Endothelial cell of umbilical vein (primary cell): Measurements from ENCODE around the gene GSN. TPM values are rescaled to one million over a fixed set of nuclear protein-coding genes. Genes with fewer than 3 reads are reported as not detected.

Experiments used
- BruUV-seq: library from RNA; stranded (reverse); fragments of 400-500 nt; replicated peaks from 2 replicates; lab custom pipeline; 2021; lab: Mats Ljungman, UMichigan
- CTCF ChIA-PET: fragments of 300-600, 350-600 bp; sonication (Branson Sonifier 250); formaldehyde crosslinking; loops from one replicate; lab custom pipeline; 2021; ENCODE audit warnings: antibody characterized with exemption, inconsistent platforms; lab: Charles Lee
- POLR2A ChIA-PET: fragments of 300-600, 350-600 bp; sonication (Branson Sonifier 250); formaldehyde crosslinking; loops from one replicate; lab custom pipeline; 2021; ENCODE audit warnings: antibody characterized with exemption, inconsistent platforms; lab: Charles Lee
- DNase-seq: peaks from one replicate; pipeline ENCODE4 v3.0.0-alpha.2; 2011; ENCODE audit warnings: low read depth, low spot score
- FAIRE-seq: peaks from 2 replicates; lab custom pipeline; 2011; peaks lifted over from hg19 to GRCh38; lab: Jason Lieb, UNC
- H2AFZ ChIP-seq: 2 replicates; pipeline ENCODE4 v1.6.0; 2012; ENCODE audit warnings: low read depth, low read length, control low read depth, inconsistent platforms
- H3K27ac ChIP-seq: 2 replicates; pipeline ENCODE4 v1.5.1; 2011; ENCODE audit warnings: low read depth, mild to moderate bottlenecking, control low read depth, low read length, moderate library complexity; ENCODE audit not compliant: insufficient read depth
- H3K27me3 ChIP-seq, 2 experiments: 2 replicates each; pipeline versions ENCODE4 v1.6.0 to v1.6.1; 2011; ENCODE audit warnings: low read length in 2 of 2, mixed read lengths in 1 of 2; ENCODE audit not compliant: control insufficient read depth in 2 of 2, insufficient read depth in 2 of 2
- H3K36me3 ChIP-seq, 2 experiments: 2 replicates in 1 of 2; 3 replicates in 1 of 2; pipeline ENCODE4 v1.5.1; 2011; ENCODE audit warnings: low read length in 2 of 2, mild to moderate bottlenecking in 1 of 2, moderate library complexity in 1 of 2; ENCODE audit not compliant: control insufficient read depth in 2 of 2, insufficient read depth in 2 of 2; ENCODE audit errors: extremely low read depth in 1 of 2
- H3K4me1 ChIP-seq: 3 replicates; pipeline ENCODE4 v1.5.1; 2011; ENCODE audit warnings: mild to moderate bottlenecking, low read length; ENCODE audit not compliant: control insufficient read depth, insufficient read depth; ENCODE audit errors: extremely low read depth
- H3K4me2 ChIP-seq: 2 replicates; pipeline ENCODE4 v1.6.1; 2011; ENCODE audit warnings: low read length, control low read depth, mixed read lengths; ENCODE audit not compliant: insufficient read depth
- H3K4me3 ChIP-seq, 3 experiments: fragments of 200-600 bp in 1 of 3; sonication (generic), shearing (Covaris generic) in 1 of 3; replicated peaks in 1 of 3; 2 replicates each; pipeline ENCODE4 v1.5.1; 2011 to 2016; ENCODE audit warnings: control low read depth in 3 of 3, low read length in 3 of 3, mild to moderate bottlenecking in 2 of 3, inconsistent platforms in 1 of 3, low read depth in 1 of 3, moderate library complexity in 1 of 3; ENCODE audit not compliant: insufficient read depth in 1 of 3
- H3K79me2 ChIP-seq: 2 replicates; pipeline ENCODE4 v1.6.0; 2012; ENCODE audit warnings: low read length, inconsistent platforms; ENCODE audit not compliant: control insufficient read depth, insufficient read depth
- H3K9ac ChIP-seq: replicated peaks from 2 replicates; pipeline ENCODE3; 2011; ENCODE audit warnings: low read length, control low read depth; ENCODE audit not compliant: insufficient read depth; ENCODE audit errors: extremely low read depth
- H3K9me1 ChIP-seq: replicated peaks from 3 replicates; pipeline ENCODE4 v1.6.0; 2011; ENCODE audit warnings: mild to moderate bottlenecking, low read length; ENCODE audit not compliant: control insufficient read depth, insufficient read depth; ENCODE audit errors: extremely low read depth
- H3K9me3 ChIP-seq: replicated peaks from 2 replicates; pipeline ENCODE4 v1.5.1; 2012; ENCODE audit warnings: low read length, inconsistent platforms; ENCODE audit not compliant: control insufficient read depth, insufficient read depth
- H4K20me1 ChIP-seq: replicated peaks from 2 replicates; pipeline ENCODE3; 2011; ENCODE audit warnings: mild to moderate bottlenecking, low read length; ENCODE audit not compliant: control insufficient read depth, insufficient read depth; ENCODE audit errors: extremely low read depth
- EZH2 ChIP-seq: IDR thresholded peaks from 2 replicates; pipeline ENCODE4 v1.6.1; 2012; ENCODE audit warnings: borderline replicate concordance, low read depth, mild to moderate bottlenecking, moderate library complexity, low read length, inconsistent platforms; ENCODE audit not compliant: severe bottlenecking
- FOS ChIP-seq: IDR thresholded peaks from 2 replicates; pipeline ENCODE4 v1.6.1; 2011; ENCODE audit warnings: mild to moderate bottlenecking, low read length, moderate library complexity, borderline replicate concordance; ENCODE audit not compliant: insufficient read depth
- GATA2 ChIP-seq: IDR thresholded peaks from 2 replicates; pipeline ENCODE4 v1.7.0; 2011; ENCODE audit warnings: low read depth, mild to moderate bottlenecking, moderate library complexity, mixed read lengths, low read length; ENCODE audit not compliant: insufficient read length, insufficient read depth
- JUN ChIP-seq: IDR thresholded peaks from 2 replicates; pipeline ENCODE4 v1.6.1; 2011; ENCODE audit warnings: borderline replicate concordance, low read depth; ENCODE audit not compliant: insufficient read length, insufficient read depth
- MYC ChIP-seq: IDR thresholded peaks from one replicate; pipeline ENCODE4 v1.6.1; 2011; ENCODE audit warnings: mild to moderate bottlenecking, low read depth, low read length
- POLR2A ChIP-seq: IDR thresholded peaks from 2 replicates; pipeline ENCODE4 v1.6.1; 2012; ENCODE audit warnings: low read depth, mild to moderate bottlenecking, control low read depth, low read length
- POLR2AphosphoS5 ChIP-seq: IDR thresholded peaks from 2 replicates; pipeline ENCODE4 v1.6.1; 2012; ENCODE audit warnings: low read depth, mild to moderate bottlenecking, control low read depth, low read length, moderate library complexity; ENCODE audit not compliant: insufficient read depth
- dilution Hi-C: fragments of 300-500 bp; cut with MboI; formaldehyde crosslinking; loops from one replicate; pipeline ENCODE4 v1.15.0; 2019; ENCODE audit warnings: low sequenced_read_pairs; ENCODE audit not compliant: extremely low pct_ligation_motif_present
- intact Hi-C: fragments of 100-400 bp; cut with micrococcal nuclease; formaldehyde crosslinking; loops from one replicate; pipeline ENCODE4 v1.10.0; 2022
- polyA plus RNA-seq, 4 experiments: library from polyadenylated mRNA; depleted of rRNA in 3 of 4; stranded (reverse) in 3 of 4; unstranded in 1 of 4; fragments of >200 nt; gene quantifications; 2 replicates each; pipeline versions ENCODE4 v1.2.1 to v1.2.3, GENCODE V29; 2011 to 2012; ENCODE audit warnings: missing spikeins in 1 of 4
- total RNA-seq: library from RNA; stranded (reverse); gene quantifications from 2 replicates; pipeline ENCODE4 v1.2.3, GENCODE V29; 2021
- TF ChIP-seq, protein P1 (sequence below), 2 donors: IDR thresholded peaks; 1 replicate in 1 of 2; 2 replicates in 1 of 2; pipeline ENCODE4 v1.5.1; 2011; ENCODE audit warnings: low read length in 2 of 2, mild to moderate bottlenecking in 2 of 2, moderate library complexity in 2 of 2, control low read depth in 1 of 2, inconsistent platforms in 1 of 2, low read depth in 1 of 2; ENCODE audit not compliant: insufficient read depth in 1 of 2; ENCODE audit errors: extremely low read depth in 1 of 2
- TF ChIP-seq, protein P2 (sequence below): IDR thresholded peaks from 2 replicates; pipeline ENCODE4 v1.6.1; 2011; ENCODE audit not compliant: insufficient read depth, insufficient read length

The GSN gene
- total and polyA plus RNA-seq, 2 donors (not counting 3 experiments of a cell fraction or from before 2014, with no cell fraction given) = 130 to 232 TPM

DNA sequence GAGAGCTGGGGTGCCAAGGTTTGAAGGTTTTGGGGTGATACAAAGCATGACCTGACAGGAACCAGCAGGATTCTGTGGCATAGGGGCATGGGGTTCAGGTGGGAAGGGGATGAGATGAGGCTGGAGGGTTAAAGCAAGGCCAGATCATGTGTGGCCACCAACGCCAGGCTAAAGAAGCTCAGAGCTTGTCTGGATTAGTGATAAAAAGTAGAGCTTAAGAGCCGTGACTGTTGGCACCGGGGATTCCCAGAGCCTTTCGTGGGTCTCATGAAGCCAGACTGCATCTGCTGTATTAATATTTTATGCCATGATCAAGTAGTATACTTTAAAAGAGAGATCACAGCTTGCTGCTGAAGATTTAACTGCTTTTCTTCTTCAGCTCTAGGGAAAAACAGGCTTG, 8.5 kb upstream of the GSN start:
- Histone ChIP-seq H3K9ac (no peak overlapping the region), H3K27me3 (peaks cover 0 to 5% of the 10 kb centered on the region in 2 experiments), H3K4me2 (no peak overlapping the region), H3K9me1 (no peaks in the 10 kb centered on the region), H4K20me1 (no peaks in the 10 kb centered on the region), H3K4me1 (peaks cover 17% of the 10 kb centered on the region), H3K36me3 (no peaks in the 10 kb centered on the region), H3K79me2 (no peaks in the 10 kb centered on the region), H2AFZ (no peak overlapping the region), H3K27ac (no peak overlapping the region), H3K4me3 (no peak overlapping the region), H3K9me3 (no peaks in the 10 kb centered on the region)
- DNase-seq = no peak
- TF ChIP-seq, protein P1, sequence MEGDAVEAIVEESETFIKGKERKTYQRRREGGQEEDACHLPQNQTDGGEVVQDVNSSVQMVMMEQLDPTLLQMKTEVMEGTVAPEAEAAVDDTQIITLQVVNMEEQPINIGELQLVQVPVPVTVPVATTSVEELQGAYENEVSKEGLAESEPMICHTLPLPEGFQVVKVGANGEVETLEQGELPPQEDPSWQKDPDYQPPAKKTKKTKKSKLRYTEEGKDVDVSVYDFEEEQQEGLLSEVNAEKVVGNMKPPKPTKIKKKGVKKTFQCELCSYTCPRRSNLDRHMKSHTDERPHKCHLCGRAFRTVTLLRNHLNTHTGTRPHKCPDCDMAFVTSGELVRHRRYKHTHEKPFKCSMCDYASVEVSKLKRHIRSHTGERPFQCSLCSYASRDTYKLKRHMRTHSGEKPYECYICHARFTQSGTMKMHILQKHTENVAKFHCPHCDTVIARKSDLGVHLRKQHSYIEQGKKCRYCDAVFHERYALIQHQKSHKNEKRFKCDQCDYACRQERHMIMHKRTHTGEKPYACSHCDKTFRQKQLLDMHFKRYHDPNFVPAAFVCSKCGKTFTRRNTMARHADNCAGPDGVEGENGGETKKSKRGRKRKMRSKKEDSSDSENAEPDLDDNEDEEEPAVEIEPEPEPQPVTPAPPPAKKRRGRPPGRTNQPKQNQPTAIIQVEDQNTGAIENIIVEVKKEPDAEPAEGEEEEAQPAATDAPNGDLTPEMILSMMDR (IDR thresholded peaks at IDR 0.05; ENCODE audit: extremely low read depth in 1 of 2, insufficient read depth in 1 of 2, low read depth in 1 of 2, low read length in 2 of 2) = no peak
- TF ChIP-seq GATA2 = no peak
- no peak for TF ChIP-seq MYC
- TF ChIP-seq POLR2A = no peak
- TF ChIP-seq, protein P2, sequence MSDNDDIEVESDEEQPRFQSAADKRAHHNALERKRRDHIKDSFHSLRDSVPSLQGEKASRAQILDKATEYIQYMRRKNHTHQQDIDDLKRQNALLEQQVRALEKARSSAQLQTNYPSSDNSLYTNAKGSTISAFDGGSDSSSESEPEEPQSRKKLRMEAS = no peak
- no peak for TF ChIP-seq POLR2AphosphoS5
- no peak for TF ChIP-seq FOS
- TF ChIP-seq JUN = no peak
- TF ChIP-seq EZH2 = no peak
- dilution Hi-C loops = no loop called here
- no peak for FAIRE-seq
- intact Hi-C loops = no loop called here
- CTCF ChIA-PET = interaction anchor here (0.8 to 3.4 kb wide), 8 partner anchors 8 to 60 kb away, joined by 3 to 30 read pairs (median 10); partner anchors contain the start of gene GSN
- POLR2A ChIA-PET = no interaction called here
- no TSS peak for BruUV-seq
